ENCODE results near the gene STARD3NL. TPM values are rescaled to one million over a fixed set of nuclear protein-coding genes. Genes with fewer than 3 reads are reported as not detected.
A peak's percentile ranks its signal among the peaks of the same experiment; 100 is the strongest.

STARD3NL gene
- polyA plus RNA-seq, 1 donor from 2014 or later: 233 TPM

DNA sequence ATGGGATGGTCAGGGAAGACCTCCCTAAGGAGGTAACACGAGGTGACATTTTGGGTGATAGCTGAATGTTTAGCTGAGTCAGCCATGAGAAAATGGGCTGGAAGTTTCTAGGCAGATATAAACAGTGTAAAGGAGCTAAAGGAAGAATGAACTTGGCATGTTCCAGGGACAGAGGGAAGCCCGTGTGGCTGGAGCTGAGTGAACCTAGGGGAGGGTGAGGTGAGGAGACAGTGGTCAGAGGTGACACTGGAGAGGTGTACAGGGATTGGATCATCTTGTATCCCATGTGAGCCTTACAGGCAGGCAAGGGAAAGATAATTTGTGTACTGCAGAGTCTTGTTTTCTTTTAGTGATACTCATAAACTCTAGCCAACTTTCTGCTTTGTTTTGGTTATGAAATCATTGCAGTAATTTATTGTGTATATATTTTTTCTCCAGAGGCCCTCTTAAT, 1.8 kb downstream of the STARD3NL start:
- H3K27me3 ChIP-seq (ENCODE audit: insufficient read depth, low read depth, low read length): no peaks in the 10 kb centered on the region
- H3K4me2 ChIP-seq (ENCODE audit: low read length): peak overlapping the region; percentile 69
- no peaks in the 10 kb centered on the region for H3K36me3 ChIP-seq (ENCODE audit: insufficient read depth, low read length)
- no peak overlapping the region for H3K27ac ChIP-seq (ENCODE audit: low read length)
- H3K9me2 ChIP-seq (ENCODE audit: insufficient read depth, low read length): no peaks in the 10 kb centered on the region
- H3K79me2 ChIP-seq (replicated peaks; ENCODE audit: insufficient read depth, low read length): peaks cover 63% of the 10 kb centered on the region
- no peak for TF ChIP-seq EZH2 (IDR thresholded peaks at IDR 0.05; ENCODE audit: borderline replicate concordance, insufficient read depth, low read length, poor library complexity, severe bottlenecking)
- TF ChIP-seq, protein P1, sequence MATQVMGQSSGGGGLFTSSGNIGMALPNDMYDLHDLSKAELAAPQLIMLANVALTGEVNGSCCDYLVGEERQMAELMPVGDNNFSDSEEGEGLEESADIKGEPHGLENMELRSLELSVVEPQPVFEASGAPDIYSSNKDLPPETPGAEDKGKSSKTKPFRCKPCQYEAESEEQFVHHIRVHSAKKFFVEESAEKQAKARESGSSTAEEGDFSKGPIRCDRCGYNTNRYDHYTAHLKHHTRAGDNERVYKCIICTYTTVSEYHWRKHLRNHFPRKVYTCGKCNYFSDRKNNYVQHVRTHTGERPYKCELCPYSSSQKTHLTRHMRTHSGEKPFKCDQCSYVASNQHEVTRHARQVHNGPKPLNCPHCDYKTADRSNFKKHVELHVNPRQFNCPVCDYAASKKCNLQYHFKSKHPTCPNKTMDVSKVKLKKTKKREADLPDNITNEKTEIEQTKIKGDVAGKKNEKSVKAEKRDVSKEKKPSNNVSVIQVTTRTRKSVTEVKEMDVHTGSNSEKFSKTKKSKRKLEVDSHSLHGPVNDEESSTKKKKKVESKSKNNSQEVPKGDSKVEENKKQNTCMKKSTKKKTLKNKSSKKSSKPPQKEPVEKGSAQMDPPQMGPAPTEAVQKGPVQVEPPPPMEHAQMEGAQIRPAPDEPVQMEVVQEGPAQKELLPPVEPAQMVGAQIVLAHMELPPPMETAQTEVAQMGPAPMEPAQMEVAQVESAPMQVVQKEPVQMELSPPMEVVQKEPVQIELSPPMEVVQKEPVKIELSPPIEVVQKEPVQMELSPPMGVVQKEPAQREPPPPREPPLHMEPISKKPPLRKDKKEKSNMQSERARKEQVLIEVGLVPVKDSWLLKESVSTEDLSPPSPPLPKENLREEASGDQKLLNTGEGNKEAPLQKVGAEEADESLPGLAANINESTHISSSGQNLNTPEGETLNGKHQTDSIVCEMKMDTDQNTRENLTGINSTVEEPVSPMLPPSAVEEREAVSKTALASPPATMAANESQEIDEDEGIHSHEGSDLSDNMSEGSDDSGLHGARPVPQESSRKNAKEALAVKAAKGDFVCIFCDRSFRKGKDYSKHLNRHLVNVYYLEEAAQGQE (IDR thresholded peaks at IDR 0.05; ENCODE audit: borderline replicate concordance): no peak
- no peak for TF ChIP-seq EP300 (conservative IDR thresholded peaks at IDR 0.05; ENCODE audit: poor library complexity, severe bottlenecking)
- TF ChIP-seq SMC3 (conservative IDR thresholded peaks at IDR 0.05; ENCODE audit: poor library complexity): no peak
- no peak for TF ChIP-seq POLR2AphosphoS5 (IDR thresholded peaks at IDR 0.05)
- no peak for TF ChIP-seq CTCF (IDR thresholded peaks at IDR 0.05; ENCODE audit: poor library complexity, severe bottlenecking)
- no peak for TF ChIP-seq MXI1 (conservative IDR thresholded peaks at IDR 0.05; ENCODE audit: poor library complexity, severe bottlenecking)
- no peaks in the 10 kb centered on the region for H3F3A ChIP-seq (ENCODE audit: insufficient read depth, low read length, poor library complexity, severe bottlenecking)
- H3K9me3 ChIP-seq (ENCODE audit: low read length): no peaks in the 10 kb centered on the region
- H3K9ac ChIP-seq (ENCODE audit: low read length): no peak overlapping the region
- peak overlapping the region; percentile 87 for H3K4me3 ChIP-seq (ENCODE audit: low read length)
- no peaks in the 10 kb centered on the region for H4K20me1 ChIP-seq (ENCODE audit: insufficient read depth)
- no peak overlapping the region for H2AFZ ChIP-seq (ENCODE audit: low read depth, low read length)

GRCh38 chr7:38181111-38181510, 3.1 kb downstream of the STARD3NL start:
- Histone ChIP-seq H2AFZ (ENCODE audit: low read depth, low read length) (no peak overlapping the region), H3K4me2 (ENCODE audit: low read length) (no peak overlapping the region), H3F3A (ENCODE audit: insufficient read depth, low read length, poor library complexity, severe bottlenecking) (no peaks in the 10 kb centered on the region), H3K27ac (ENCODE audit: low read length) (no peak overlapping the region), H3K4me3 (ENCODE audit: low read length) (peak overlapping the region; percentile 87), H4K20me1 (ENCODE audit: insufficient read depth) (no peaks in the 10 kb centered on the region), H3K9me2 (ENCODE audit: insufficient read depth, low read length) (no peaks in the 10 kb centered on the region), H3K9me3 (ENCODE audit: low read length) (no peaks in the 10 kb centered on the region), H3K27me3 (ENCODE audit: insufficient read depth, low read depth, low read length) (no peaks in the 10 kb centered on the region), H3K36me3 (ENCODE audit: insufficient read depth, low read length) (no peaks in the 10 kb centered on the region), H3K79me2 (replicated peaks; ENCODE audit: insufficient read depth, low read length) (peaks cover 75% of the 10 kb centered on the region), H3K9ac (ENCODE audit: low read length) (no peak overlapping the region)
- TF ChIP-seq TAF1 (IDR thresholded peaks at IDR 0.05; ENCODE audit: low read depth) (no peak), CTCF (IDR thresholded peaks at IDR 0.05; ENCODE audit: poor library complexity, severe bottlenecking) (no peak), EP300 (conservative IDR thresholded peaks at IDR 0.05; ENCODE audit: poor library complexity, severe bottlenecking) (no peak), SMC3 (conservative IDR thresholded peaks at IDR 0.05; ENCODE audit: poor library complexity) (no peak), POLR2AphosphoS5 (IDR thresholded peaks at IDR 0.05) (no peak), MXI1 (conservative IDR thresholded peaks at IDR 0.05; ENCODE audit: poor library complexity, severe bottlenecking) (no peak), EZH2 (IDR thresholded peaks at IDR 0.05; ENCODE audit: borderline replicate concordance, insufficient read depth, low read length, poor library complexity, severe bottlenecking) (no peak), RAD21 (conservative IDR thresholded peaks at IDR 0.05) (no peak)
- TF ChIP-seq, protein P1 (IDR thresholded peaks at IDR 0.05; ENCODE audit: borderline replicate concordance): no peak

Data from neural cell (in vitro differentiated cells).